Keratinocyte (primary cell): Measurements from ENCODE around the gene USP19. TPM values are rescaled to one million over a fixed set of nuclear protein-coding genes. Genes with fewer than 3 reads are reported as not detected.
A peak's percentile ranks its signal among the peaks of the same experiment; 100 is the strongest.

Experiments
- DNase-seq: peaks from one replicate; pipeline ENCODE4 v3.0.0-alpha.2; 2011; ENCODE audit warnings: low read depth, missing footprints, low spot score
- FAIRE-seq: peaks from 2 replicates; lab custom pipeline; 2011; peaks lifted over from hg19 to GRCh38; lab: Jason Lieb, UNC
- H2AFZ ChIP-seq: 2 replicates; pipeline ENCODE4 v1.6.0; 2012; ENCODE audit warnings: low read length, control low read depth, inconsistent platforms; ENCODE audit not compliant: control insufficient read depth
- H3K27ac ChIP-seq: 2 replicates; pipeline ENCODE4 v1.5.1; 2011; ENCODE audit warnings: low read length; ENCODE audit not compliant: control insufficient read depth, insufficient read depth
- H3K27me3 ChIP-seq: 3 replicates; pipeline ENCODE4 v1.6.0; 2011; ENCODE audit warnings: low read length; ENCODE audit not compliant: control insufficient read depth, insufficient read depth; ENCODE audit errors: extremely low read depth
- H3K36me3 ChIP-seq, 2 experiments: 2 replicates in 1 of 2; 3 replicates in 1 of 2; pipeline ENCODE4 v1.5.1; 2011; ENCODE audit warnings: low read length in 2 of 2, mild to moderate bottlenecking in 1 of 2; ENCODE audit not compliant: control insufficient read depth in 2 of 2, insufficient read depth in 2 of 2; ENCODE audit errors: extremely low read depth in 1 of 2
- H3K4me1 ChIP-seq: 3 replicates; pipeline ENCODE4 v1.5.1; 2011; ENCODE audit warnings: low read length; ENCODE audit not compliant: control insufficient read depth, insufficient read depth; ENCODE audit errors: extremely low read depth
- H3K4me2 ChIP-seq: 3 replicates; pipeline ENCODE4 v1.6.0; 2011; ENCODE audit warnings: low read depth, low read length; ENCODE audit not compliant: control insufficient read depth, insufficient read depth; ENCODE audit errors: extremely low read depth
- H3K4me3 ChIP-seq, 3 experiments: fragments of 200-600 bp in 1 of 3; sonication (generic) in 1 of 3; 2 replicates in 2 of 3; 3 replicates in 1 of 3; pipeline ENCODE4 v1.5.1; 2011 to 2016; ENCODE audit warnings: low read length in 3 of 3, mild to moderate bottlenecking in 3 of 3, control low read depth in 2 of 3, inconsistent platforms in 1 of 3, low read depth in 1 of 3, mixed read lengths in 1 of 3, mixed run types in 1 of 3, moderate library complexity in 1 of 3; ENCODE audit not compliant: control insufficient read depth in 2 of 3, insufficient read depth in 2 of 3; ENCODE audit errors: extremely low read depth in 1 of 3
- H3K79me2 ChIP-seq: 2 replicates; pipeline ENCODE4 v1.6.0; 2012; ENCODE audit warnings: low read length; ENCODE audit not compliant: control insufficient read depth, insufficient read depth
- H3K9ac ChIP-seq: 3 replicates; pipeline ENCODE4 v1.6.0; 2011; ENCODE audit warnings: low read length; ENCODE audit not compliant: control insufficient read depth, insufficient read depth; ENCODE audit errors: extremely low read depth
- H3K9me1 ChIP-seq: 3 replicates; pipeline ENCODE4 v1.6.0; 2011; ENCODE audit warnings: low read length; ENCODE audit not compliant: control insufficient read depth, insufficient read depth; ENCODE audit errors: extremely low read depth
- H3K9me3 ChIP-seq: 2 replicates; pipeline ENCODE4 v1.5.1; 2012; ENCODE audit warnings: low read depth, low read length; ENCODE audit not compliant: control insufficient read depth
- H4K20me1 ChIP-seq: 3 replicates; pipeline ENCODE4 v1.6.0; 2011; ENCODE audit warnings: low read length; ENCODE audit not compliant: control insufficient read depth, insufficient read depth; ENCODE audit errors: extremely low read depth
- EZH2 ChIP-seq: IDR thresholded peaks from one replicate; pipeline ENCODE4 v1.6.1; 2012; ENCODE audit warnings: inconsistent platforms, mild to moderate bottlenecking, low read length, moderate library complexity
- dilution Hi-C: fragments of 300-500 bp; cut with MboI; formaldehyde crosslinking; loops from one replicate; pipeline ENCODE4 v1.7.0; 2020; ENCODE audit warnings: low sequenced_read_pairs; ENCODE audit not compliant: extremely low pct_ligation_motif_present
- polyA plus RNA-seq, 5 experiments: library from polyadenylated mRNA; depleted of rRNA in 3 of 5; stranded (reverse) in 3 of 5; stranded (forward) in 1 of 5; unstranded in 1 of 5; fragments of >200 nt; gene quantifications; 1 replicate in 1 of 5; 2 replicates in 3 of 5; 3 replicates in 1 of 5; pipeline versions ENCODE4 v1.2.1 to v1.2.3, GENCODE V29; 2011 to 2012; ENCODE audit warnings: missing spikeins in 2 of 5, low read depth in 1 of 5, low replicate concordance in 1 of 5
- TF ChIP-seq, protein P1 (sequence below), 3 experiments: IDR thresholded peaks in 1 of 3; conservative IDR thresholded peaks in 1 of 3; optimal IDR thresholded peaks in 1 of 3; 2 replicates in 2 of 3; 3 replicates in 1 of 3; pipeline versions ENCODE3 to v1.5.1; 2011; ENCODE audit warnings: low read length in 3 of 3, mild to moderate bottlenecking in 3 of 3, moderate library complexity in 2 of 3, control low read depth in 1 of 3, inconsistent platforms in 1 of 3; ENCODE audit not compliant: insufficient read depth in 2 of 3; ENCODE audit errors: extremely low read depth in 1 of 3

USP19 gene
- polyA plus RNA-seq, 1 donor (not counting 4 experiments of a cell fraction or from before 2014, with no cell fraction given) = 23.1 TPM

DNA sequence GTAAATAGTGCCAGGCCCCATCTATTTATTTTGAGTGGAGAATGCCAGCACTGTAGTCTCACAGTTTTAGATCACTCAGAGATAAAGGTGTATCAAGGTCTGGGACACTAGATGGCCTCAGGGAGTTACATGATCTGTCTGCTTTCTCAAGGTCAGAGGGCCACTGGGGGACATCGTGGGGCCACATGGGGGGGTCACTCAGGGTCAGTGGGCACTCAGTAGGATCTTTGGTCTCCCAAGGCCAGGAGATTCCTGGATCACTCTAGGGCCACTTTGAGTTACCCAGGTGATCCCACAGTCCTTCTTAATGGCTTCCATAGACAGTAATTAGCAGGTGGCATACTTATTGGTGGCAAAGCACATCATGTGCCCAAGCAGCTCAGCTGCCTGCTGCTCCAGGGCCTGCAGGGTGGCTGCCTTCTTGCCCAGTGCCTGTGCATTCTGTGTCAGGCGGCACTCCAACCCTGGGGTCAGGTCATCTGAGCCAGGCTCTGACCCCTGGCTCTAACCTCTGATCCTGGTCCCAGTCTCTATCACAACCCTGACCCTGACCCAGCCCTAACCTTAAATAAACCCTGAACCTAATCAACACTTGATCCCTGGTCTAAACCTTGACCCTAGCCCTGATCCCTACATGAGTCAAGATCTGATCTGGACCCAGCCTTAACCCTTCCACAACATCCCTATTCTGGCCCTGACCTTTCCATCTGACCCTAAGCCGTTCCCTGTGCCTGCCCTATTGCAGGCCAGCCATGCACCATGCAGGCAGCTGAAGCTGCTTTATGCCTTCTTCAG is 14.0 kb upstream of the USP19 start:
- FAIRE-seq (no peak), DNase-seq (no peak)
- peaks cover 4 to 7% of the 10 kb centered on the region in 2 experiments for H3K36me3 ChIP-seq
- H3K4me3 ChIP-seq = no peak overlapping the region
- H3K79me2 ChIP-seq = peaks cover 18% of the 10 kb centered on the region
- peaks cover 19% of the 10 kb centered on the region for H3K4me1 ChIP-seq
- no peak overlapping the region for H3K27ac ChIP-seq
- H2AFZ ChIP-seq = no peak overlapping the region
- H3K9me1 ChIP-seq = no peaks in the 10 kb centered on the region
- H3K9ac ChIP-seq = no peak overlapping the region
- dilution Hi-C loops = no loop called here
- no peaks in the 10 kb centered on the region for H3K9me3 ChIP-seq
- H4K20me1 ChIP-seq = no peaks in the 10 kb centered on the region
- H3K4me2 ChIP-seq = no peak overlapping the region
- no peak for TF ChIP-seq EZH2
- TF ChIP-seq, protein P1, sequence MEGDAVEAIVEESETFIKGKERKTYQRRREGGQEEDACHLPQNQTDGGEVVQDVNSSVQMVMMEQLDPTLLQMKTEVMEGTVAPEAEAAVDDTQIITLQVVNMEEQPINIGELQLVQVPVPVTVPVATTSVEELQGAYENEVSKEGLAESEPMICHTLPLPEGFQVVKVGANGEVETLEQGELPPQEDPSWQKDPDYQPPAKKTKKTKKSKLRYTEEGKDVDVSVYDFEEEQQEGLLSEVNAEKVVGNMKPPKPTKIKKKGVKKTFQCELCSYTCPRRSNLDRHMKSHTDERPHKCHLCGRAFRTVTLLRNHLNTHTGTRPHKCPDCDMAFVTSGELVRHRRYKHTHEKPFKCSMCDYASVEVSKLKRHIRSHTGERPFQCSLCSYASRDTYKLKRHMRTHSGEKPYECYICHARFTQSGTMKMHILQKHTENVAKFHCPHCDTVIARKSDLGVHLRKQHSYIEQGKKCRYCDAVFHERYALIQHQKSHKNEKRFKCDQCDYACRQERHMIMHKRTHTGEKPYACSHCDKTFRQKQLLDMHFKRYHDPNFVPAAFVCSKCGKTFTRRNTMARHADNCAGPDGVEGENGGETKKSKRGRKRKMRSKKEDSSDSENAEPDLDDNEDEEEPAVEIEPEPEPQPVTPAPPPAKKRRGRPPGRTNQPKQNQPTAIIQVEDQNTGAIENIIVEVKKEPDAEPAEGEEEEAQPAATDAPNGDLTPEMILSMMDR (optimal IDR thresholded peaks at IDR 0.05 in 1 of 3, IDR thresholded peaks at IDR 0.05 in 1 of 3, conservative IDR thresholded peaks at IDR 0.05 in 1 of 3; ENCODE audit: extremely low read depth in 1 of 3, insufficient read depth in 2 of 3, low read length in 3 of 3) = no peak
- no peaks in the 10 kb centered on the region for H3K27me3 ChIP-seq

DNA sequence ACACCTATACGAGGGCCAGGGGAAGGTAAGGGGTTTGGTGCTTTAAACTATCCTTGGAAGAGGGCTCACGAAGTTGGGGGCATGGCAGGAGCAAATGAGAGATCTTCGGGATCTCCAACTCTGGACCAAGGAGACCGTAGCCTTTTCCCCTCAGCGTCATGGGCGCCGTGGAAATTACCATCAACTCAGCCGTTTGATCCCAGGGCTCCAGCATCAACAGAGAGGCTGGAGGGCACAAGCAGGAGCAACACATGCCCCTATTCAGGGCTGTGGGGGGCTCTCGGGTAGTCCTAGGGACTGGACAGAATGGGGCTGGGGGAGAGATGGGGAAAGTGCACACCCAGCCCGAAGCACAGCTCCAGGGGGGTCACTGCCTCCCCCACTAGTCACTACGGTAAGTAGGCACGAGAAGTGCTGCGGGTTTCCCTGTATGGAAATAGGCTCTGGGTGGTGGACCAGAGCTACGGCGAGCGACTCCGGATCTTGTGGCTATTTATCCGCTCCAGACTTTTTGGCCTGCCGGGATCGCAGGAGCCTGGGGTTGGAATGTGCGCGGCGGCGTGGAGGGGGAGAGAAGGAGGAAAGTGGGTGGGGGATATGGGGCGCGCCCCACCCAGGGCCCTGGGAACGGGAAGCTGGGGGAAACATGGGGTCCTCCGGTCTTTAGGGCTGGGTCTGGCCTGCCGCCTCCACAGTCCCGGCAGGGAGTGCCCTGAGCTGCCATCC is 12.8 kb upstream of the USP19 start:
- Histone ChIP-seq H3K9ac (peak overlapping the region; percentile 73), H3K9me1 (no peaks in the 10 kb centered on the region), H3K36me3 (peaks cover 7 to 12% of the 10 kb centered on the region in 2 experiments), H3K4me3 (peak overlapping the region; percentile 69 to 93 (median 92)), H3K4me1 (peaks cover 19% of the 10 kb centered on the region), H3K4me2 (peak overlapping the region; percentile 89), H3K27me3 (no peaks in the 10 kb centered on the region), H3K9me3 (no peaks in the 10 kb centered on the region), H3K27ac (peak overlapping the region; percentile 39), H4K20me1 (no peaks in the 10 kb centered on the region), H3K79me2 (peaks cover 18% of the 10 kb centered on the region), H2AFZ (peak overlapping the region; percentile 82)
- TF ChIP-seq EZH2 = no peak
- TF ChIP-seq, protein P1 (optimal IDR thresholded peaks at IDR 0.05 in 1 of 3, IDR thresholded peaks at IDR 0.05 in 1 of 3, conservative IDR thresholded peaks at IDR 0.05 in 1 of 3; ENCODE audit: extremely low read depth in 1 of 3, insufficient read depth in 2 of 3, low read length in 3 of 3) = no peak
- FAIRE-seq (peak; percentile 71), DNase-seq (peak; percentile 30)
- dilution Hi-C loops = no loop called here
